GM12878 (cell line): ENCODE results near the gene ADAM19. TPM values are rescaled to one million over a fixed set of nuclear protein-coding genes. Genes with fewer than 3 reads are reported as not detected.

Experiments
- ATAC-seq: fragments of 200-7000 bp; cut with Tn5 transposase; 3 replicates; pipeline ENCODE4 v1.9.1; 2020; ENCODE audit warnings: mild to moderate bottlenecking, moderate library complexity
- BruUV-seq: library from RNA; stranded (reverse); fragments of 400-500 nt; replicated peaks from 2 replicates; lab custom pipeline; 2021; lab: Mats Ljungman, UMichigan
- CTCF ChIA-PET: fragments of 300-600 bp; sonication (Branson Sonifier 250); formaldehyde crosslinking; extraction: SDS; loops from one replicate; lab custom pipeline; 2021; ENCODE audit warnings: inconsistent platforms; lab: Yijun Ruan, JAX
- POLR2A ChIA-PET: fragments of 350-600 bp; formaldehyde crosslinking; extraction: SDS; loops from one replicate; lab custom pipeline; 2021; ENCODE audit warnings: inconsistent platforms; lab: Charles Lee
- RAD21 ChIA-PET: fragments of 300-600 bp; sonication (Branson Sonifier 250); formaldehyde crosslinking; loops from one replicate; lab custom pipeline; 2023; ENCODE audit warnings: antibody characterized with exemption; ENCODE audit not compliant: unreplicated experiment; lab: Charles Lee
- SMC1A ChIA-PET: fragments of 300-600 bp; sonication (Branson Sonifier 250); formaldehyde crosslinking; loops from one replicate; lab custom pipeline; 2023; ENCODE audit not compliant: unreplicated experiment, uncharacterized antibody; lab: Charles Lee
- DNase-seq: peaks from one replicate; pipeline ENCODE4 v3.0.0-alpha.2; 2011; ENCODE audit warnings: low read depth, low spot score
- FAIRE-seq: peaks from 3 replicates; lab custom pipeline; 2011; peaks lifted over from hg19 to GRCh38; lab: Jason Lieb, UNC
- H2AFZ ChIP-seq: 2 replicates; pipeline ENCODE4 v1.6.0; 2011; ENCODE audit warnings: low read depth, low read length, control low read depth; ENCODE audit not compliant: control insufficient read depth
- H3K27ac ChIP-seq: 2 replicates; pipeline ENCODE4 v1.5.1; 2011; ENCODE audit warnings: control low read depth; ENCODE audit not compliant: control insufficient read depth, insufficient read depth
- H3K27me3 ChIP-seq, 2 experiments: replicated peaks in 1 of 2; 2 replicates each; pipeline versions ENCODE4 v1.6.0 to v1.6.1; 2011; ENCODE audit warnings: low read length in 1 of 2; ENCODE audit not compliant: control insufficient read depth in 2 of 2, insufficient read depth in 2 of 2
- H3K36me3 ChIP-seq, 2 experiments: 2 replicates each; pipeline ENCODE4 v1.5.1; 2011; ENCODE audit warnings: low read length in 1 of 2; ENCODE audit not compliant: control insufficient read depth in 2 of 2, insufficient read depth in 2 of 2
- H3K4me1 ChIP-seq: 2 replicates; pipeline ENCODE4 v1.6.1; 2011; ENCODE audit warnings: mild to moderate bottlenecking, low read length, moderate library complexity, mixed read lengths; ENCODE audit not compliant: control insufficient read depth, insufficient read depth
- H3K4me2 ChIP-seq: 2 replicates; pipeline ENCODE4 v1.6.0; 2011; ENCODE audit warnings: control low read depth; ENCODE audit not compliant: control insufficient read depth, insufficient read depth
- H3K4me3 ChIP-seq: fragments of 200-600 bp; sonication (generic); 2 replicates; pipeline ENCODE4 v1.5.1; 2016
- H3K79me2 ChIP-seq: 2 replicates; pipeline ENCODE4 v1.6.0; 2011; ENCODE audit warnings: low read length; ENCODE audit not compliant: control insufficient read depth, insufficient read depth
- H3K9ac ChIP-seq: 2 replicates; pipeline ENCODE4 v1.8.0; 2011; ENCODE audit warnings: low read length, control low read depth, mixed read lengths; ENCODE audit not compliant: control insufficient read depth, insufficient read depth
- H3K9me3 ChIP-seq: replicated peaks from 3 replicates; pipeline ENCODE4 v1.5.1; 2011; ENCODE audit warnings: mild to moderate bottlenecking, low read length; ENCODE audit not compliant: control insufficient read depth, insufficient read depth
- H4K20me1 ChIP-seq: 2 replicates; pipeline ENCODE4 v1.6.0; 2011; ENCODE audit not compliant: control insufficient read depth, insufficient read depth
- CBX5 ChIP-seq: sonication (generic); IDR thresholded peaks from 2 replicates; pipeline ENCODE4 v1.6.1; 2016; ENCODE audit warnings: low read depth, moderate library complexity, mild to moderate bottlenecking, inconsistent platforms
- CHD2 ChIP-seq: IDR thresholded peaks from 2 replicates; pipeline ENCODE4 v1.6.1; 2011; ENCODE audit warnings: low read depth, low read length, improper control_type of control experiment, borderline replicate concordance
- DPF2 ChIP-seq: fragments of 450-650 bp; IDR thresholded peaks from 2 replicates; pipeline ENCODE4 v1.6.1; 2017; ENCODE audit warnings: mild to moderate bottlenecking
- GATAD2B ChIP-seq: fragments of 450-650 bp; conservative IDR thresholded peaks from 2 replicates; pipeline ENCODE4 v1.6.1; 2017; ENCODE audit warnings: low read depth, mild to moderate bottlenecking, moderate library complexity
- HCFC1 ChIP-seq: fragments of 150-350 bp; IDR thresholded peaks from 2 replicates; pipeline ENCODE4 v1.6.1; 2014; ENCODE audit warnings: low read length
- IKZF1 ChIP-seq: fragments of 450-650 bp; conservative IDR thresholded peaks from 2 replicates; pipeline ENCODE4 v1.6.1; 2017; ENCODE audit warnings: antibody characterized with exemption, mild to moderate bottlenecking
- IKZF2 ChIP-seq, 2 experiments: fragments of 450-650 bp; IDR thresholded peaks; 2 replicates each; pipeline ENCODE4 v1.6.1; 2017; ENCODE audit warnings: mild to moderate bottlenecking in 2 of 2, moderate library complexity in 2 of 2
- IRF4 ChIP-seq: IDR thresholded peaks from 2 replicates; pipeline ENCODE4 v1.6.1; 2011; ENCODE audit warnings: low read depth, low read length
- KDM1A ChIP-seq: fragments of 200-600 bp; sonication (generic); IDR thresholded peaks from 2 replicates; pipeline ENCODE4 v1.6.1; 2016; ENCODE audit warnings: borderline replicate concordance
- NR2F1 ChIP-seq: fragments of 450-650 bp; conservative IDR thresholded peaks from 2 replicates; pipeline ENCODE4 v1.6.1; 2017; ENCODE audit warnings: mild to moderate bottlenecking
- RFX5 ChIP-seq: IDR thresholded peaks from 2 replicates; pipeline ENCODE4 v1.6.1; 2011; ENCODE audit warnings: low read depth, low read length, improper control_type of control experiment
- SPI1 ChIP-seq: IDR thresholded peaks from 2 replicates; pipeline ENCODE4 v1.6.1; 2011; ENCODE audit warnings: low read depth, mild to moderate bottlenecking, low read length, moderate library complexity, borderline replicate concordance; ENCODE audit not compliant: insufficient read depth
- SREBF1 ChIP-seq: IDR thresholded peaks from 2 replicates; pipeline ENCODE4 v1.6.1; 2012; ENCODE audit warnings: mild to moderate bottlenecking, low read length
- SRF ChIP-seq, 2 experiments: IDR thresholded peaks; 2 replicates each; pipeline ENCODE4 v1.6.1; 2011; ENCODE audit warnings: low read depth in 2 of 2, low read length in 2 of 2, mild to moderate bottlenecking in 1 of 2, moderate library complexity in 1 of 2
- WGBS: methylation state at CpG from one replicate; pipeline ENCODE4 v1.1.6; 2016; ENCODE audit warnings: low lambda C conversion rate; ENCODE audit not compliant: insufficient replicate concordance, insufficient coverage; ENCODE audit errors: missing lambda C conversion rate; 5-methylcytosine and 5-hydroxymethylcytosine counted together
- in situ Hi-C: fragments of 300-500 bp; cut with MboI; formaldehyde crosslinking; loops from 9 replicates; pipeline ENCODE4 v1.14.3; 2018; ENCODE audit warnings: mixed read lengths
- intact Hi-C: fragments of 100-400 bp; cut with micrococcal nuclease; formaldehyde crosslinking; loops from one replicate; pipeline ENCODE4 v1.14.2; 2022; ENCODE audit not compliant: unreplicated experiment
- polyA plus RNA-seq, 11 experiments: library from polyadenylated mRNA; depleted of rRNA in 4 of 11; unstranded in 6 of 11; stranded (reverse) in 5 of 11; fragments of >200 nt; fragmentation: Nextera tagmentation in 4 of 11; fragmentation: Illumina TruSeq in 1 of 11; extraction: Ambion mirVana in 4 of 11; extraction: Trizol in 1 of 11; gene quantifications; 1 replicate in 1 of 11; 2 replicates in 10 of 11; pipeline versions ENCODE4 v1.2.1 to v1.2.3, GENCODE V29; 2011 to 2016; ENCODE audit warnings: inconsistent platforms in 2 of 11, missing spikeins in 2 of 11, low read depth in 1 of 11
- total RNA-seq, 4 experiments: library from RNA; depleted of rRNA in 3 of 4; stranded (reverse); fragments of >200 nt in 3 of 4; fragmentation: Illumina TruSeq in 1 of 4; extraction: Trizol in 1 of 4; gene quantifications; 2 replicates each; pipeline versions ENCODE4 v1.2.1 to v1.2.3, GENCODE V29; 2013 to 2021
- TF ChIP-seq, protein P1 (sequence below): IDR thresholded peaks from 2 replicates; pipeline ENCODE4 v1.6.1; 2012; ENCODE audit warnings: low read depth, low read length, improper control_type of control experiment
- TF ChIP-seq, protein P2 (sequence below): IDR thresholded peaks from 2 replicates; pipeline ENCODE4 v1.6.1; 2011; ENCODE audit warnings: borderline replicate concordance, low read depth, mild to moderate bottlenecking, moderate library complexity, low read length; ENCODE audit not compliant: insufficient read depth, poor library complexity, severe bottlenecking

The ADAM19 gene
- total and polyA plus RNA-seq, 10 of the 15 experiments (the other 5 are each of a cell fraction or from before 2014, with no cell fraction given) = 16.0 to 92.8 (median 44.7) TPM

DNA sequence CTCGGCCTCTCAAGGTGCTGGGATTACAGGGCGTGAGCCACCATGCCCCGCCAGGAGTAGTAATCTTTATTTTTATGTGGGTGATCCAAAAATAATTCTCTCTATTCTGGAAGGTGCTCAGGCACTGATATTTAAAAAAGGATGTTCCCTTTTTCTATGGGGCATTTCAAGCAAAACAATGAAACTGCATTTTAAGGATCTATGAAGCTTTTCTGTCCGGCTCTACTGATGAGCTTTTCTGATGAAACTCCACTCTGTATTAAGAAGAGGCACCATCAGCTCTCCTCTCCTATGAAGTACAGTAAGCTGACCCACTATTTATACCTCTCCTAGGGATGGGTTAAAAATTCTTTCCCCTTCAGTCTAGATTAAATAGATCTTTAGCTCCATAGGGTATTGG, 7.4 kb downstream of the ADAM19 start (continued):
- no peak for TF ChIP-seq IRF4

DNA sequence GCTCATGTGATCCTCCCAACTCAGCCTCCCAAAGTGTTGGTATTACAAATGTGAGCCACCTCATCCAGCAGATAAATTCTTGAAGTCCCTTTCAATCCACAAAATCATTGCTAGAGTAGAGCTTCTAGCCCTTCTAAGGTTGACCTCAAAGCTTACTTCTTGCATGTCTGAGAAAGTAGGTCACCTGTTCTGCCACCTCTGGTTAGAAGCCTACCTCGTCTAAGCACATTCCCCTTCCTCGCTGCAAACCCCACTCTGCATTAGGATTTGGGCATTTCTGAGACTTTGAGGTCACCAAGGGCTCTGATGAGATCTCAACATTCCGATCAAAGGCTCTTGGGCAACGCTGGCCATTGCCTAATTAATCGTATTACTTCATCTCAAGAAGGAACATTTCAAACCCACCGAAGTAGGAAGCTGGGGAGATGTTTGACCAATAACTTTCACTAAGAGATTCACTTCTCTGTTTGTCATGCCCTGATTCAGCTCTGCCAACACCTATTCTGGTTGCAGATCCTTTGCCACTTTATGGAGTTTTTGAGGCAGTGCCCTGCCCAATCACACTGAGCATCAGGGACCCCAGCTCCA, 8.6 kb downstream of the ADAM19 start:
- Histone ChIP-seq H3K4me1 (peaks cover 22% of the 10 kb centered on the region), H4K20me1 (peaks cover 5% of the 10 kb centered on the region; the same call in 1 of the 2 replicates), H3K36me3 (peaks cover 14 to 16% of the 10 kb centered on the region in 2 experiments), H3K9ac (no peak overlapping the region; the same call in 1 of the 2 replicates), H3K27me3 (no peaks in the 10 kb centered on the region), H3K27ac (no peak overlapping the region; the same call in 1 of the 2 replicates), H3K9me3 (no peaks in the 10 kb centered on the region), H3K4me3 (peak overlapping the region; percentile 28; the same call in 1 of the 2 replicates), H2AFZ (no peak overlapping the region), H3K79me2 (no peaks in the 10 kb centered on the region; the same call in none of the 2 replicates), H3K4me2 (peak overlapping the region; percentile 43)
- ChIA-PET SMC1A (interaction anchor here (0.6 to 10.4 kb wide), 14 partner anchors 10 to 191 kb away, joined by 3 to 129 read pairs (median 6); no protein-coding TSS in a partner anchor), RAD21 (interaction anchor here (0.8 to 7.2 kb wide), 10 partner anchors 9 to 134 kb away, joined by 3 to 89 read pairs (median 3); partner anchors contain the start of gene ADAM19), CTCF (interaction anchor here (0.6 to 3.0 kb wide), 7 partner anchors 9 to 176 kb away, joined by 3 to 16 read pairs (median 5); partner anchors contain the start of gene LSM11), POLR2A (interaction anchor here (0.7 to 3.2 kb wide), 9 partner anchors 9 to 177 kb away, joined by 3 to 18 read pairs (median 3); partner anchors contain the start of gene LSM11)
- intact Hi-C loops (no loop called here), in situ Hi-C loops (no loop called here)
- FAIRE-seq (no peak), ATAC-seq (peak; percentile 25), DNase-seq (no peak)
- WGBS = 47% methylated on average over 6 of the region's 6 CpGs
- no peak for TF ChIP-seq CBX5
- TF ChIP-seq, protein P1, sequence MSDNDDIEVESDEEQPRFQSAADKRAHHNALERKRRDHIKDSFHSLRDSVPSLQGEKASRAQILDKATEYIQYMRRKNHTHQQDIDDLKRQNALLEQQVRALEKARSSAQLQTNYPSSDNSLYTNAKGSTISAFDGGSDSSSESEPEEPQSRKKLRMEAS = no peak
- TF ChIP-seq SPI1 = peak; percentile 67; the same call in 1 of the 2 replicates
- TF ChIP-seq SREBF1 = no peak
- TF ChIP-seq CHD2 = no peak
- peak; percentile 29 to 42; a peak in 1 of 4 replicates for TF ChIP-seq IKZF2 (IDR thresholded peaks at IDR 0.05)
- TF ChIP-seq RFX5 = no peak
- no peak for TF ChIP-seq HCFC1
- peak; percentile 41; the same call in 1 of the 2 replicates for TF ChIP-seq IKZF1
- TF ChIP-seq DPF2 = 0 out of 2 replicates have a peak, but pooled peaks have one; percentile 27
- TF ChIP-seq KDM1A = no peak
- no peak for TF ChIP-seq SRF (IDR thresholded peaks at IDR 0.05; ENCODE audit: low read depth in 2 of 2, low read length in 2 of 2)
- TF ChIP-seq NR2F1 = no peak
- TF ChIP-seq GATAD2B = 0 out of 2 replicates have a peak, but pooled peaks have one; percentile 24
- TF ChIP-seq, protein P2, sequence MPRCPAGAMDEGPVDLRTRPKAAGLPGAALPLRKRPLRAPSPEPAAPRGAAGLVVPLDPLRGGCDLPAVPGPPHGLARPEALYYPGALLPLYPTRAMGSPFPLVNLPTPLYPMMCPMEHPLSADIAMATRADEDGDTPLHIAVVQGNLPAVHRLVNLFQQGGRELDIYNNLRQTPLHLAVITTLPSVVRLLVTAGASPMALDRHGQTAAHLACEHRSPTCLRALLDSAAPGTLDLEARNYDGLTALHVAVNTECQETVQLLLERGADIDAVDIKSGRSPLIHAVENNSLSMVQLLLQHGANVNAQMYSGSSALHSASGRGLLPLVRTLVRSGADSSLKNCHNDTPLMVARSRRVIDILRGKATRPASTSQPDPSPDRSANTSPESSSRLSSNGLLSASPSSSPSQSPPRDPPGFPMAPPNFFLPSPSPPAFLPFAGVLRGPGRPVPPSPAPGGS = no peak
- BruUV-seq = no TSS peak
